ENCODE measurements around the gene KCNMA1. TPM values are rescaled to one million over a fixed set of nuclear protein-coding genes. Genes with fewer than 3 reads are reported as not detected.

Gene KCNMA1
- total and polyA plus RNA-seq, 9 of the 15 experiments (the other 6 are each of a cell fraction or from before 2014, with no cell fraction given): 0.01 to 0.95 (median 0.15) TPM; not detected in 4

DNA sequence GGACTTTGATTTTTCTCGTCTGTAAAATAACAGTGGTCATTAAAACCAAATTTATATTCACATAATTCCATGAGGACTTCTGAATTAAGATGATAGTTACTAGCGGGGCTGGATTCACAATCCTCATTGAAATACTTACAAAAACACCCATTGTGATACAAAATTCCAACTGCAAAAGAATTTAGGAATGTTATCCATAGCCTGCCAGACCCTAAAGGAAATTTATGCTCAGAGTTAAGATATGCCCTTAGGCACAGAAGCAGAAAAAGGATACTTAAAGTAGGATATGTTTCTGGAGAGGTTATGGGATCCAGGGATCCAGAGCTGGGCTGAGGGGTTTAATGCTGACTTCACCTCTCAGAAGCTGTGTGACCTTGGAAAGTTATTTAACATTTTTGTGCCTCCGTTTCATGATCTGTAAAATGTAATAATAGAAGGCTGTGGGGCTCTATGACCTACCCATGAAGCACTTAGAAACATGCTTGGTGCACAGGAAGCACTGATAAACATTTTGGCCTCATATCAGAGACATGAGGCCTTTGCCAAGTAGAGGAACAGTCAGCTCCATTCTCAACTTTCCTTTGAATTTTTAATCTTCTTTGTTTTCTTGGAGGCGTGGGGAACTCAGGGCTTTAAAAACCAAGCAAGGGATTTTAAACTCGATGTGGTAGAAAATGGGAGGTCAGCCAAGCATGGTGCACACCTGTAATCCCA lies 744.7 kb downstream of the KCNMA1 start:
- intact Hi-C loops (cut with micrococcal nuclease) (no loop called here), in situ Hi-C loops (cut with MboI) (no loop called here)
- Histone ChIP-seq H3K36me3 (ENCODE audit: control insufficient read depth, insufficient read depth, low read length) (no peaks in the 10 kb centered on the region), H4K20me1 (replicated peaks; ENCODE audit: control insufficient read depth, insufficient read depth, low read length) (no peaks in the 10 kb centered on the region), H2AFZ (ENCODE audit: low read depth, low read length) (no peak overlapping the region), H3K9me3 (replicated peaks; ENCODE audit: control insufficient read depth, insufficient read depth, low read depth, low read length) (no peaks in the 10 kb centered on the region), H3K4me2 (ENCODE audit: insufficient read depth, low read length) (no peak overlapping the region), H3K27ac (ENCODE audit: extremely low read depth, low read depth, low read length) (no peak overlapping the region), H3K4me1 (replicated peaks in 1 of 2; ENCODE audit: control insufficient read depth in 2 of 2, insufficient read depth in 2 of 2, low read length in 2 of 2) (no peaks in the 10 kb centered on the region), H3K9me1 (ENCODE audit: control insufficient read depth, insufficient read depth, low read length) (no peaks in the 10 kb centered on the region), H3K79me2 (ENCODE audit: control insufficient read depth, insufficient read depth, low read length) (no peaks in the 10 kb centered on the region), H3K9ac (ENCODE audit: insufficient read depth in 1 of 2, low read depth in 2 of 2, low read length in 2 of 2) (no peak overlapping the region), H3K27me3 (ENCODE audit: control insufficient read depth in 2 of 2, insufficient read depth in 2 of 2, low read length in 2 of 2) (no peaks in the 10 kb centered on the region), H3K4me3 (no peak overlapping the region)
- no peak for FAIRE-seq
- DNase-seq (ENCODE audit: extremely low read depth in 1 of 4, low spot score in 3 of 4): no peak
- 0% methylated on average over 5 of the region's 5 CpGs for WGBS (ENCODE audit: insufficient coverage, low coverage, missing lambda C conversion rate)
- ChIA-PET CTCF (ENCODE audit: low intra/inter-chr PET ratio) (no interaction called here), POLR2A (no interaction called here)
- BruUV-seq (replicated peaks): no TSS peak
- TF ChIP-seq NR2C1 (IDR thresholded peaks at IDR 0.05) (no peak), NR2C1 (tag; IDR thresholded peaks at IDR 0.05) (no peak), ZSCAN29 (IDR thresholded peaks at IDR 0.05) (no peak), PTBP1 (IDR thresholded peaks at IDR 0.05; ENCODE audit: low read depth, low read length) (no peak), MYNN (IDR thresholded peaks at IDR 0.05) (no peak), MYNN (CRISPR knock-in tag; IDR thresholded peaks at IDR 0.05) (no peak), COPS2 (conservative IDR thresholded peaks at IDR 0.05) (no peak), ZNF354B (CRISPR knock-in tag; IDR thresholded peaks at IDR 0.05) (no peak), DIDO1 (tag; IDR thresholded peaks at IDR 0.05; ENCODE audit: low read depth) (no peak), ZNF57 (CRISPR knock-in tag; IDR thresholded peaks at IDR 0.05) (no peak), CBX5 (IDR thresholded peaks at IDR 0.05; ENCODE audit: borderline replicate concordance, low read depth) (no peak)
- no peak for ATAC-seq
